22Rv1 (cell line): ENCODE measurements around the gene OR5H2.

Source experiments
- H3K27ac ChIP-seq: fragments of 450-650 bp; 2 replicates; pipeline ENCODE4 v1.5.1; 2017
- CTCF ChIP-seq: fragments of 450-650 bp; IDR thresholded peaks from 2 replicates; pipeline ENCODE4 v1.5.1; 2017; ENCODE audit warnings: mild to moderate bottlenecking
- ZFX ChIP-seq: fragments of 450-650 bp; IDR thresholded peaks from 2 replicates; pipeline ENCODE4 v1.6.1; 2017; ENCODE audit warnings: antibody characterized with exemption, borderline replicate concordance

Gene OR5H2

GRCh38 chr3:98322101-98322500, 39.8 kb downstream of the OR5H2 start:
- H3K27ac ChIP-seq: no peak overlapping the region
- TF ChIP-seq CTCF: no peak
- TF ChIP-seq ZFX: no peak

- TF ChIP-seq ZFX (no peak), CTCF (no peak)
- no peak overlapping the region for H3K27ac ChIP-seq
These were observed 40.4 kb downstream of the OR5H2 start for GRCh38 chr3:98322686-98323085.

DNA sequence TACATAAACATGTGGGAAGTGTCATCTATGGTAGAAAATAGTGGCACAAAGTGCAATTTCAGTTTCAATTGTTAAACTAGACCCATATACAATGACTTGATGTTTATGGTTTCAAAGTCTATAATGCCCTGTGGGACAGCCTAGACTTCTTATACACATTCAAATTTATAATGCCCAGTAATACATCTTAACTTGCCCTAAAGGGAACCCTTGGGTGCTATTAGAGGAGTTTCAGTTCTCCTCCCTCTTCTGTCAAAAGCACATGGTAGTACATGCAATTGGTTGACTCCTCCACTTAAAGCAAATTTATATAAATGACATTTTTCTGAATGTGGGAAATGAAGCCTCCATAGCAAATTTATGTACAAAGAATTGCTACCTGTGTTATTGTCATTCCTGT, 41.1 kb downstream of the OR5H2 start:
- H3K27ac ChIP-seq: no peak overlapping the region
- TF ChIP-seq CTCF (no peak), ZFX (no peak)

- H3K27ac ChIP-seq: peak overlapping the region; percentile 58
- TF ChIP-seq CTCF (peak; percentile 14; the same call in 1 of the 2 replicates), ZFX (no peak)
These were observed 42.8 kb downstream of the OR5H2 start for GRCh38 chr3:98325055-98325454.

- H3K27ac ChIP-seq: no peak overlapping the region
These were observed 44.0 kb downstream of the OR5H2 start for GRCh38 chr3:98326105-98326893.

DNA sequence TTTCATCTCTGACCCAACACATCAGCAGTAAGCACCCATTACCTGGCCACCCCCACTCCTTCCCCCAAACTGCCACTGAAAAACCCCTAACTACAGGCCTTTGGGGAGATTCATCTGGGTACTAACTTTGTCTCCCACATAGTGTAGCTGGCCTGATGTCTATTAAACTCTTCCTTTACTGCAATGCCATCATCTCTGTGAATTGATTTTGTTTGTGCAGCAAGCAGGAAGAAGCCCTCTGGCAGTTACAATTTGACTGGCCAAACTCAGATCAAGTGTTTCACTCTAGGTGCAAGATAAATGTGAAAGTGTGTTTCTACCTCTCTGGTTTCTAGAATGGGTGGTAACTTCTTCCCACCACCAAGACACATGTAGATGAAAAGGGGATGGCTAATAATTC, 44.6 kb downstream of the OR5H2 start:
- no peak overlapping the region for H3K27ac ChIP-seq
- TF ChIP-seq CTCF (no peak), ZFX (no peak)

More at GRCh38 chr3:98326105-98326893, 44.0 kb downstream of the OR5H2 start:
- TF ChIP-seq CTCF (no peak), ZFX (no peak)

DNA sequence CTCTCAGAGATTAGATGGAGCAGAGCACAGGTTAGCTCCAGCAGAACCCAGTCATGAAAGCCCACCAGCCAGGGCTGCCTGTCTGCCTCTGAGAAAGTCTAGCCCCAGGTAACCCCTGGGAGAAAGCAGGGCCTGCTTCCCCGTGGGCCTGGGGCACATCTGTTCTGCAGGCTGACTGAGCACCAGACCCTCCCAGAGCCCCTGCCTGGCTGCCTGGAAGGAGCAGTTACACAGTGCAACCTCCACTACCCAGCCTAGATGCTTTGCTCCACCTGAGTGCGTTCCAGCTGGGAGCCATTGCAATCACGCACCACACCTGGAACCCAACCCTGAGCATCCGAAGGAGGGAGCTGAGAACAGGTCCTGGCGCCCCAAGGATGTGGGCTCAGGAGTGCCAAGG, 46.6 kb downstream of the OR5H2 start:
- no peak overlapping the region for H3K27ac ChIP-seq
- TF ChIP-seq CTCF (no peak), ZFX (no peak)
